GM19438 (cell line): ENCODE measurements around the gene STPG1.

ENCODE experiments used
- ATAC-seq: cut with Tn5 transposase; IDR thresholded peaks from one replicate; pipeline ENCODE4 v1.9.1; 2021; ENCODE audit warnings: low read depth; ENCODE audit not compliant: unreplicated experiment

The STPG1 gene

DNA sequence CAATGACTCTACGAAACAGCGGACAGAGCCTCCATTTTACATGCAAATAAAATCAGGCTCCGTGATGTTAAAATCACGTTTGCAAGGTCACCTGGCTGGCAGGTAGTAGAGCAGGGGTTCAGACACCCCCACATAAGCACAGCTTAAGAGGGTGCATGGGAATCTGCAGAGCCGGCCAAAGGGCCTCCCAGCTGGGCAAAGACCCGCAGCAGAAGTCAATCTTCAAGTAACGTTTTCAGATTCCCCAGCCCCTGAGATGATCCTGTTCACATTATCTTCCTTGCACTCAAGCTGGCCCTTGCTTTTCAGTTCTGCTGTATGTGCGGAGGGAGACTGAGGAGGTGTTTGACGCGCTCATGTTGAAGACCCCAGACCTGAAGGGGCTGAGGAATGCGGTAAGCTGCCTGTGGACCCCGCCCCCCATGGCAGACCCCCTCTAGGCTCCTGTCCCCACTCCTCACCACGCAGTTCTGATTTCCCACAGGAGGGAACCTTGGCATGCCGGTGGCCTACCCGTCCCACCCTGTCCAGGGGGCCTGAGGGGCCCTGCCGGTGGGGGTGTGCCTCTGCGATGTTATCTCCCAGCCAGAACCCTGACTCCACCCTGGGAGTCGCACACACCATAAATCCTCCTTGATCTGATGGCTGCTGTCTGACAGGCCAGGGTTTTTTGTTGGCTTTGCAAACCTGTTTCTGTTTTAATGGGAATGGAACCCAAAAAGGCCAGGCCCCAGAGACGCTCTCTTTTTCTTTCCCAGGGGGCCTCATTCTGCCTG is 66.2 kb downstream of the STPG1 start:
- ATAC-seq = no peak

DNA sequence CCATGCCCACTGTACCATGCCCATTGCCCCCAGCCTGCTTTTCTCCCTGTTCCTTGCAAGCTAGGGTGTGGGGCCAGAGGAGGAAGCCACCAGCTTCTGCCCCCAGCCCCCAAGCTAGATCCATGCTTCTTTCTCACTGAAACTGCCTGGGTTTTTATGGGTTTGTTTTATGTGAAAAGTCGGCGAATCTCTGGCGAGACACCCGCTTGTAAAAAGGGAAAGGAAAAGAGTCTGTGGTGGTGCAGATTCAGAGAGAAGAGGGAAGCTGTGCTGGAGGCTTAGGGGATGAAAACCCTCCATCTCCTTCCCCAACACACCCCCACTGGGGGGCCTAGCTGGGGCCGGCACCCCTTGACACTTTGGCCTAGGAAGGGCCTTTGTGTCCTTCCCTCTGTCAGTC is 68.2 kb downstream of the STPG1 start:
- ATAC-seq = no peak

DNA sequence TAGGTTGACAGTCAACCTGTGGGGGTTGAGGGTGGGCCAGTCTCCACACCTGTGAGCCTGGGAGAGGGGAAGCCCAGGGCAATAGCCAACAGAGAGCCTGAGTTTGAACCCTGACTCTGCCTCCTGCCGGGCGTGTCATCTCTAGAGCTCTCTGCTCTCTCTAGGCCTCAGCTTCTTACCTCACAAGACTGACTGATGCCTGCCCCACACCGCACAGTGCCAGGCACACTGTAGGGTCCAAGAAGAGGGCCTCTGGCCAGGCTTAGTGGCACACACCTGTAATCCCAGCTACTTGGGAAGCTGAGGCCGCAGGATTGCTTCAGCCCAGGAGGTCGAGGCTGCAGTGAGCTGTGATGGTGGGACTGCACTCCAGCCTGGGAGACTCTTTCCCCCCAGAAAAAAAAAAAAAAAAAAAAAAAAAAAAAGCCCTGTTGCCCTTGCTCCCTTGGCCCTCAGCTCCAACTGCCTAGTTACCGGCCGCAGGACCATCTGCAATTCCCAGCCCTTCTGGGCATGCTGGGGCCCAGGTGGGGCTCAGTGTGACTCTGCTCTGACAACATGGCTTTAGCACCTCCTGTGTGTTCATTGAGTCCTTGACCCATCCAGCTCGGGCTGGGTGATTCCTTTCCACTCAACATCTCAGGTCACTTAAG is 69.4 kb downstream of the STPG1 start:
- no peak for ATAC-seq

DNA sequence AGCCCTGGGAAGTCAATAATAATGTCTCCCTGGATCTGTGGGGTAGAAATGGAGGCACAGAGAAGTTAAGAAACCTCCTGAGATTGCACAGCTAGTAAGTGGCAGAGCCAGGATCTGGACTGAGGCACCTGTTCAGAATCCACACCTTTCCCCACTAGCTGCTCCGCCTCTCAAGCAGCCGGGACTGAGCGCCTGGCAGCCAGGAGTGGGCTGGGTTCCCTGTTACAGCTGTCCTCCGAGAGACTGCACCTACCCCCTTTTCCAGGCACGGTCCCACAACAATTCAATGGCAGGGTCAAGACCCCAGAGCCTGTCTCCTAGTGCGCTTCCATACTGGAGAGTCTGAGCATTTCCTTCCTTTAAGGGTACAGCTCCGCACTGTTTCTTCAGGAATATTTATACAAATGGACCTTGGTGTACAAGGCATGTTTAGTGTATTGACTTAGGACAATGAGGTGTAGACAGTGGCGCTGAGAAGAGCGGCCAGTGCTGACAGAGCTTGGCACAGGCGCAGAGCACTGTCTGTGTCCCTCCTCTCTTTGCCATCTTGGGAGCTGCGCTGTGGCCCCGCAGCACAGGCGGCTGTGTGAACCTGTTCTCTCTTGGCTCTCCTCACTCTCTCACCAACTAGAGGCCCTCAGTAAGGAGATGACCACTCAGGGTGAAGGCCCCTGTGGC is 70.0 kb downstream of the STPG1 start:
- ATAC-seq = no peak

DNA sequence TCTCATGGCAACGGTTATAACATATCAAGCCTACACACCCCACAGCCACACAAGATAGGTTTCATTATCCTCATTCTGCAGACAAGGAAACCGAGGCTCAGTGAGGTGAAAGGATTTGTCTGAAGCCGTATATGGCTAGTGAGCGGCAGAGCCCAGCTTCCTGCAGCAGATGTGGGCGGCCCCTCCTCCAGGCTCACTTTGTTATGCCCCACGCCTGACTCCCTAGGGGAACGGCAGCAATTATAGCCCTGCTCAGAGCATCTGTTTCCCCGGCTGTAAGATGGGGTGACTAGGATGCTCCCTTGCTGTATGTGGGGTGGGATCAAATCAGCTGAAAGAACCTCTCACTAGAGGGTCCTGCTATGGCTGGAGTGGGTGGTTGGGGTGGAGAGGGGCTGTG is 72.3 kb downstream of the STPG1 start:
- ATAC-seq = no peak

DNA sequence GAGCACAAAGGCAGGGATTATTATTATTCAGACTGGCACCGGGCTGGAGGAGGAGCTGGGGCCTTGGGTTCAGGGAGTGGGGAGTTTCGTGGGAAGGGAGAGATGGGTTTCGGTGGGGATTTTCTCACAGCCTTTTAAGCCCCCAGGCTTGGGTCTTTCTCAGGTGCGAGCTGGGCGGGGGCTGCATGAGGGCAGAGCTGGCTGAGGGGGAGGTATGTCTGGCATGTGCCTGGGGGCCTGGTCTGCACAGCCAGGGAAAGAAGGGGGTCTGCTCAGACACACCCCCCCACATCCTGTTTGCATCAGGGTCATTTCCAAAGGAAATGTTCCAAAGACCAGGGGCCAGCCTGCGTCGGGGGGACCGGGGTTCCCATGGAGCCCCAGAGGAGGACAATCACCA is 72.8 kb downstream of the STPG1 start:
- ATAC-seq = no peak

DNA sequence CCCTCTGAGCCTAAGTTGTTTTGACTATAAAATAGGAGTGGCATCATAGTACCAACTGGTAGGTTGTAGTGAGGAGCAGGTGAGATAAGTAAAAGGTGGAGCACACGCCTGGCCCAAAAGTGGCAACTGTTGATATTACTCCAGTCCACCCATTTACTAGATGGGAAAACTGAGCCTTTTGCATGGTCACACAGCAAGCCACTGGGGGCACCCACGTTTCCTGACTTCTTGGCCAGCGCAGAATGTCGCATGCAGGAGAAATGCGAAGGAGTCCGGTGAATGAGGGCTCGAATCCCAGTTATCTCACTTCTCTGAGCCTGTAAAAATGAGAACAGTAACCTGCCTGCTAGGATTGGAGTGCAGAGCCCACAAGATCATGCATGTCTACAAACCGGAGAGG is 73.6 kb downstream of the STPG1 start:
- ATAC-seq = no peak

DNA sequence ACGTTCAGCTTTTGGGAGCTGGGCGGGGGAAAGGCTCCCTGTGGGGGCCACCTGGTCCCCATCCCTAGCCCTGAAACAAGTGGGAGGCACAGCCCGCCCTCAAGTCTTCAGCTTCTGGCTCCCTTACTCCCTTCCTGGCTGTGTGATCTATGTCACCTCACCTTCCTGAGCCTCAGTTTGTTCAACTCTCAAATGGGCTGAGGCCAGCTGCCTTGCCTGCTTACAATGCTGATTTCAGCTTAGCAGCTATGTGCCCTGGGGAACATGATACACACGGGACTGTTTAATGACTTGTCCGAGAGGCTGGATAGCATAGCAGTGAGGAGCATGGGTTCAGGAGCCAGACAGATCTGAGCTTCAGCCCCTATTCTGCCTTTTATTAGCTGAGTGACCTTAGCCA is 75.1 kb downstream of the STPG1 start:
- no peak for ATAC-seq

DNA sequence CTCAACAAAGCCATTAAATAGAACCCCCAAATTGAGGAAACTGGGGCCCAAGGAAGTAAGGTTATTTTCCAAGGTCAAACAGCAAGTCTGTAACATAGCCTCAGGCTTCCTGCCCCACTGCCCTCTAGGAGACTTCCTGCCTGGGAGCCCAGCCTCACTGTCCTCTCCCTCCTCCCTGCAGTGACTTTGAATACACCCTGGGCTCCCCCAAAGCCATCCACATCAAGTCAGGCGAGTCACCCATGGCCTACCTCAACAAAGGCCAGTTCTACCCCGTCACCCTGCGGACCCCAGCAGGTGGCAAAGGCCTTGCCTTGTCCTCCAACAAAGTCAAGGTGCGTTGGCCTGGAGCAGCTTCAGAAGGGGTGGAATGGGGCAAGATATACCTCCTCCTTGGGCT is 76.1 kb downstream of the STPG1 start:
- no peak for ATAC-seq

DNA sequence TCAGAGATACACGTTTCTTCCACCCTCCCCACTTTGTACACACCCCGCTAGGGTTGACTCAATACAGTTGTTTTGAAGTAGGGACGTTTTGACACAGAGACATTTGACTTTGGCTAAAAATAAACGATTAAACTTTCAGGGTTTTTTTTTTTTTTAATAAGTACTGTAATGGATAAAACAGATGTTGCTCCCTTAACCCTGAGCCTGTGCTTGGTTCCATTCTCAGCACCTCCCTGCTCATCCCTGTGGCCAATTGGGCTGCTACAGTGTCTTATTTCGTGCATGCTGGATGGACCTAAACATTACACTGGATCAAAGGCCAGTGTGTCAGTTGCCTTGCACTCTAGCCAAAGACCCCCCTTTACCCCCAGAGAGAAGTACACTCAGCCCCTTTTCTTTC is 77.5 kb downstream of the STPG1 start:
- no peak for ATAC-seq

DNA sequence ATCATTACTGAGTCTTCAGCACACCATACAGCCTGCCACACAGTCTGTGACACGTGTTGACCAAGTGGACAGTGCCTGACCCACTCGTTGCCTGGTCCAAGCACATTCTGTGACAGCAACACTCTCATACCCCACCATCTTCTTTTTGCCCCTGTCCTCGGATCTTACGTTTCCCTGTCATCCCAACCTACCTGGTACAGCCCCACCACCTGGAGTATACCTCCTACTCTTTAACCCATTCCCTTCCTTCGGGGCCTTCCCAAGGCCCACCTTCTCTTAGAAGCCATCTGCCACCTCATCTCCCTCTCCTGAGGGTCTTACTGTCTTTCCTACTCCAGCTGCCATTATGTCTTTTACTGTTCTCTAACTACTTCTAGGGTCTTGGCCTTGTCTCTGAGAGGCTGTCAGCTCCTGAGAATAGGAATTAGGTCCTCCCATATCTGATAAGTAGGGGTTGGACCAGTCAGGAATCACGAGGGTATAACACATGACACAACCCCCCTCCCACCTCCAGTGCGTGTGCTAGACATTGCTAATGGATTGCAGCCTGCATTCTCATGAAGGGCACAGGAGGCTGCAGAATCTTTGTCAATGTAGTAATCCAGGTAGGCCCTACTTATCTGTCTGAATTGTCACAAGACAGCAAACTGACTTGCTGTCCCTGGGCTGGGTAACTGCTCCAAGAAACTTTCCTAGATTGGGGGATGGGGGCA is 81.5 kb downstream of the STPG1 start:
- ATAC-seq = no peak

DNA sequence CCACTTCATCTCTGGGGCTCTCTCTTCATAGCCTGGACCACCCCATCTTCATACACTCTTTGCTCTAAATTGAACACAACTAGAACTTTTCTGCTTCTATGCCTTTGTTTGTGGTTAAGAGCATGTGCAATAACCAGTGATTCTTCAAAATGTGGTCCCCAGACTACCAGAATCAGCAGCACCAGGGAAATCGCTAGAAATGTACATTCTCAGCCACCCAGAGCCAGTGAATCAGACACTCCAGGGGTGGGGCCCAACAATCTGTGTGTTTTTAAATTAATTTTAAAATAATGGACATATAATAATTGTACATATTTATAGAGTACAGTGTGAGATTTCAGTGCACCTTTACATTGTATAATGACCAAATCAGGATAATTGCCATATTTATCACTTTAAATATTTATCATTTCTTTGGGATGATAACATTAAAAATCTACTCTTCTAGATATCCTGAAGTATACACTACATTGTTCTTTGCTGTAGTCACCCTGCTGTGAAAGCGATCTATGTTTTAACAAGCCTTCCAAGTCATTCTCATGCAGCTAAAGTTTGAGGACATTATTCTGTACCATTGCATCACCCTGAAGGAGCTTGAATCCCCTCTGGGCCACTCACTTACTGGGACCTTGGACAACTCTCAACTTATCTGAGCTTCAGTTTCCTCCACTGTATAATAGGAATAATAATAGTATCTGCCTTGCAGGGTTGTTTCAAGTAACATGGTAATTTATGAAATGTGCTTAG is 83.6 kb downstream of the STPG1 start:
- no peak for ATAC-seq

DNA sequence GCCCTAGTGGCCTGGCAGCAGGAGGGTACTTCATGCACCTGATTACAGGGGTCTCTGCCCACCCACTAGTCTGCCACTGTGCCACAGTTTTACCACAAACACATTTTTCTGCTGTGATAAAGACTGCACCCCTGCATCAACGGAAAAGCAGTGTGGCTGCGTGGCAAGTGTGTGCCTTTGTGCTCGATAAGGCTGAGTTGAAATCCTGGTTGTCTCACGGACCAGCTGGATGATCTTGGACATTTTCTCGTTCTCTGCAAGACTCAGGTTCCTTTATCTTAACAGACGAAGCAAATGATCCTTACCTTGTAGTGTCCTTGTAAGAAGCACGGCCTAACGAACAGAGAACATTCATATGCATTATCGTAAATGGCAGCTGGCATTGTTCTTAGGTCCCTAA is 84.3 kb downstream of the STPG1 start:
- no peak for ATAC-seq

DNA sequence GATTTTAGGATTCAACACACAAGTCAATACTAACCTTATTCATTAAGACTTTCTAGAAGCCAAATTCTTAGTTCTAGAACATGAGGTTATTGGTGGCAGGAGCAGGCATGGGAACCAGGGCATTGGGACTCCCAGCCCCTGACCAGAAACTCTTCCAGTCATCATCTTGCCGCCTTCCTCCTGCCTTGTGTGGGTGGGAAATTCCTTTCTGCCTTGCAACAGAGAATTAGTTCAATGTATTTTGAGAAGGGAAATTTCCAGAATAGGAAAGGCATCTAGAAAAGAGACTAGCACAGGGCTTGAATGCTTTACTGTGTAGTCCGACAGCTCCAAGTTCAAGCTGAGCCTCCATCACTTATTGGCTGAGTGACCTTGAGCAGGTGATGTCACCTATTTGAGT is 85.7 kb downstream of the STPG1 start:
- no peak for ATAC-seq

DNA sequence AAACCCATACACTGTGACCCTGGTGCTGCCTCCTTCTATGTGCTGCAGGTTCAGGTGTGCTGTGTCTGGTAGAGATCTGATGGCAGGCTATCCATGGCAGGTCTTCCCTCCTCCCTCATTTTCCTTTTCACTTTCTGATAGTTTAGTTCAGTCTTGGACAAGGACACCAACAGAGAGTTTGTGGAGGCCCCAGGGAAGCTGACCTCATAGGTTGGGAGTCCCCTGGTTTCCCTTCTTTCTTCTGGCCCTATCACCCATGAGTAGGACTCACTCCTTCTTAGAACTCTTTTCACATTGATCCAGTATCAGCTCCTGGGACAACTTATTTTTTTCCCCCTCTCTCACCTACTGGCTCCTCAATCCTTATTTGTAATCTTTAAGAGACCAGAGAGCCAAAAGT is 86.1 kb downstream of the STPG1 start:
- ATAC-seq = no peak

DNA sequence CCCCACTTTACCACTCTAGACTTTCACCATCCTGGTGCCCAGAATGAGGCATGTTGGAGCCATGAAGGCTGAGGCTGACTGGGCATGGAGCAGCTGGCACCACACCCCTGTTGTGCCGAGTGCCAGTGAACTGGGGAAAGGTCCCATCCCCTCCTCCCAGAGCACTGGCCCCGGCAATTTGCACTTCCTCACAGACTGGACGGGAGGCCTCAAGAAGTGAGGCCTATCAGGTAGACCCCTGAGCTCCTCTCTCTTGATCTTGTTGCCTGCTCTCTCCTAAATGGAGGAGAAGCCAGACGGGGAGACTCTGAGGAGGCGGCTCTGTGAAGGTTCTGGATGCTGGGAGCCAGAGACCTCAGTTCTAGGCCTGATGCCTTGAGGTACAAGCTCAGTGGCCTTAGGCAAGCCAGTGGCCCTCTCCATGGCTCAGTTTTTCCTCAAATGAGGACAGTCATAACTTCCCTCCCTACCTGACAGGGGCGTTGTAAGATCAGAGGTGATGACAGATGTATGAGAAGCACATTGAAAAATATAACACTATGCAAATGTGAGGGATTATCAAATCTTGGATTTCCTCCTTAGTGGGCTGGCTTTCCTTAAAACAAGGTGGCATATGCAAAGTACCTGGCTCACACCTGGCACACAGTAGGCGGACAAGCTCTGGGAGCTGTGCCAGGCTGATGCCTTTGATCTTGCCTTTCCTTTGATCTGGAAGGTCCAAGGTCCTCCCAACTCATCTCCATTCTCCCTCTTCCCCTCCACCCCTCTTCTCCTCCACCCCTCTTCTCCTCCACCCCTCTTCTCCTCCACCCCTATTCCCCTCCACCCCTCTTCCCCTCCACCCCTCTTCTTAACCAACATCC is 87.8 kb downstream of the STPG1 start:
- no peak for ATAC-seq

DNA sequence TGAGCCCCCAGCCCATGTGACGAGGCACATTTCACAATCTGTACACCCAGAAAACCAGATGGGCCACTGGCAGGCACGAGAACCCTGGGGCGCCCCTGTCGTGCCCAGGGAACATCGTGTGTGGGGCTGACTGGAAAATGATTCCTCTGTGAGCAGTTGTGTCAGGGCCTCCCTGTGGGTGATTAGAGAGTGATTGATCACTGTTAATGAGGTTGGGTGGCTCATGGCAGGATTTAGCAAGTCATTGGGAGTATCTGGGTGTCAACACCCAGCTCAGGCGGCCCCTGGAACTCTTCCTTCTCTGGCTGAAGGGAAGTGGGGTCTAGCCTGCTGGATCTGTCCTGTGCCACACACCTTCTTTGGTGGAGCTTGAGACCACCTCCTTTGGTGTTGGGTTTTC is 88.7 kb downstream of the STPG1 start:
- ATAC-seq = no peak

DNA sequence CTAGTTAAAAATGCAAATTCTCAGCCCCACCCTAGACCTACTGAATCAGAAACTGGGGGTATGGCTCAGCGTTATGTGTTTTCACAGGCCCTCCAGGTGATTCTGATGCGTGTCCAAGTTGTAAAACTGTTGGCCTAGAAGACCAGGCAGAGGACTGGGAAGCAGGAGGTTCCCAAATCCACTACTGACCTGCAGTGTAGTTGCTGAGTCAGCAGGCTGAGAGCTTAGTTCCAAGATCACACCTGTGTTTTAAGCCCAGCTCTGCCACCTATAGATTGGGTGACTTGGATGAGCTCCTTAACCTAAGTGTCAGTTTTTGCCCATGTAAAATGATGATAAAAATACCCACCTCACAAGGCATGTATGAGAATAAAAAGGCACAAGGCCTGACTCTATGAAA is 90.3 kb downstream of the STPG1 start:
- no peak for ATAC-seq

DNA sequence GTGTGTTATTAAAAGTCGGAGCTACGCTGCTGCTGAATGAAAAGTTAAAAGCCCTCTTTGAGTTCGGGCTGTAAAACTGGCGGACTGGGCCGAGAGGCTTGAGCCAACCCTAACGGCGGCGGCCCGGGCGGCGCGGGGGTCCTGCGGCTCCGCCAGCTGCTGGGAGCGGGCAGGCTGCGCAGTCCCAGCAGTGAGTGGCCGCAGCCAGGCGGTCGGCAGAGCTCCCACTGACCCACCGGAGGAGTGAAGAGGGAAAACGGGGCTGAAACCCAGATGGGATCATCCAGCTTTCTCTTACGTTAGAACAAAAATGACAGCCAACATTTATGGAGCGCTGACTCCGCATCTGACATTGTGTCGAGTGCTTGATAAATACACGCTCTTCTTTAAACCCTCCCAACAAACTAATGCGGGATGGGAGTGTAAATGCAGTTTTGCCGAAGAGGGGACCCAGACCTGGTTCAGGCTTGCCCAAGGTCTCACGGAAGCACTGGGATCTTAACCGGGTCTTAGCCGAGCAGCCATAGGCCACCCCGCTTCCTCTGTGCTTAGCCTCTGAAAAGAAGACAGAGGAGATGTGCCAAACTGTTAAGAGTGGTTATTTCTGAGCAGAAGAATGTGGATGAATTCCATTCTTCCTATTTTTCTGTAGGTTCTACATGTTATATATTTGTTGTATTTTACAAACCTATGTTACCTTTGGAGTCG is 91.0 kb downstream of the STPG1 start:
- ATAC-seq = no peak
